Sciatic nerve (tissue), 2 donors: ENCODE measurements around the gene HEATR5A. TPM values are rescaled to one million over a fixed set of nuclear protein-coding genes. Genes with fewer than 3 reads are reported as not detected.
A peak's percentile ranks its signal among the peaks of the same experiment; 100 is the strongest.
"Not testable (repeated sequence)": the region's sequence is repeated elsewhere in the genome, so short reads cannot be mapped to it uniquely, and the experiment has no call there.

ENCODE experiments used
- ATAC-seq: fragments of 200-7000 bp; cut with Tn5 transposase; one replicate; pipeline ENCODE4 v1.9.1; 2020; ENCODE audit warnings: mild to moderate bottlenecking, moderate library complexity
- DNase-seq: peaks from one replicate; pipeline ENCODE4 v3.0.0-alpha.2; 2020; ENCODE audit warnings: low spot score
- intact Hi-C: fragments of 100-400 bp; cut with DNase I; formaldehyde crosslinking; loops from one replicate; pipeline ENCODE4 v1.14.2; 2022
- total RNA-seq: library from RNA; stranded (reverse); fragmentation: NEBNext Ultra II Directional; extraction: Animal tissue kit (Norgen Biotek cat#: 25700); gene quantifications from one replicate; pipeline ENCODE4 v1.2.1, GENCODE V29; 2021
- donor health status: DM: no; HTN: no; CAD: no.
- donor health status: DM: no; HTN: no; CAD: no.

Gene HEATR5A
- total RNA-seq, 1 donor from 2014 or later: 65.1 TPM

DNA sequence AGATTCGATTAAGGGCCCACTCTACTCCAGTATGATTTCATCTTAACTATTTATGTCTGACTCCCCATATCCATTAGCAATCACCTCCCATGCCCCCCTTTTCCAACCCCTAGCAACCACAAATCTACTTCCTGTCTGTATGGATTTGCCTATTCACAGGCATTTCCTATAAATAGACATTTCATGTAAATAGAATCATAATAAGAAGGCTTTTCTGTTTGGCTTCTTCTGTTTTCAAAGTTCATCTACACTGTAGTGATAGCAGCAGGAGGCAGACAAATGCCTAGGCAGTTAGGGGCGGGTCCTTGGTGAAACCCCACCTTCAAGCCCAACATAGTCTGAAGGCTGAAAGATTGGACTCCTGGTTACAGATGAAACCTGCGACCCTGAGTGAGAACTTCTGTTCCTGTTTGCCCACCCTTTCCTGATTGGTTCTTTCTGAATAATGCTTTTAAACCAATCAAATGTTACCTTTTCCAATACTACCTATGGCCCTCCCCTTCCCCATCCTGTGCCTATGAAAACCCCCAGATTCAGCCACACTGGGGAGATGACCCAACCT lies 150.6 kb downstream of the HEATR5A start:
- ATAC-seq (no peak), DNase-seq (no peak)
- intact Hi-C loops: no loop called here

- ATAC-seq (no peak), DNase-seq (no peak)
- intact Hi-C loops: no loop called here
Observed at GRCh38 chr14:31268216-31268615, 152.1 kb downstream of the HEATR5A start.

- ATAC-seq (no peak), DNase-seq (no peak)
- intact Hi-C loops: no loop called here
Observed at GRCh38 chr14:31266437-31267331, 153.7 kb downstream of the HEATR5A start.

- ATAC-seq (no peak), DNase-seq (no peak)
- intact Hi-C loops: no loop called here
Observed at GRCh38 chr14:31265701-31266398, 154.5 kb downstream of the HEATR5A start.

DNA sequence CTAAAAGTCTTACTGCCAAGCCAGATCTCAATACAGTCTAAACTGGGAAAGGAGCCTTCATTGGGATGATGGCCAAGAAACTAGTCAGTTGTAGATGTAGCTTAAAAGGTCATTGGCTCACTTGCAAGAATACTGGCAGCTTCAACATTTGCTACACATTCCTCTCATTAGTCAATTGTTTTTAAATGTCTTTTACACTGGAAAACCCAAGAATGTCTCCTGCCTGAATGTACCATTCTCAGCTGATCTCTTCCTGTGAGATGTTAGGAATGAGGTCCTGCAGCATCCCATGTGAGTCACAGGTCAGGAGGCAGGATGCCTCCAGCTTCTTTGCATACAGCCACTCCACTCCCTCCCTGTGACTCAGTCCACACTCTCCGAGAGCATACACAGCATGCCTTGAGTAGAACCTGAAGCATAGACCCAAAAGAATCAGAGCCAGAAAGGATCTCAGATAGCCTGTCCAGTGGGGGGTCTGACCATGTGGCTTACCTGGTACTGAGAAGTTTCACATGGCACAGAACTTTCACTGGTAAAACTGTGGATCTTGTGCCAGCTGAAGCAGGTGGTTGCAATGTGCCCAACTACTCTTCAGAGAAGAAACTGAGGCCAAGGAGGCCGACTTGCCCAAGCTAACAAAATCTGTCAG lies 156.7 kb downstream of the HEATR5A start:
- DNase-seq: no peak
- intact Hi-C loops: no loop called here
- ATAC-seq: peak; percentile 81

DNA sequence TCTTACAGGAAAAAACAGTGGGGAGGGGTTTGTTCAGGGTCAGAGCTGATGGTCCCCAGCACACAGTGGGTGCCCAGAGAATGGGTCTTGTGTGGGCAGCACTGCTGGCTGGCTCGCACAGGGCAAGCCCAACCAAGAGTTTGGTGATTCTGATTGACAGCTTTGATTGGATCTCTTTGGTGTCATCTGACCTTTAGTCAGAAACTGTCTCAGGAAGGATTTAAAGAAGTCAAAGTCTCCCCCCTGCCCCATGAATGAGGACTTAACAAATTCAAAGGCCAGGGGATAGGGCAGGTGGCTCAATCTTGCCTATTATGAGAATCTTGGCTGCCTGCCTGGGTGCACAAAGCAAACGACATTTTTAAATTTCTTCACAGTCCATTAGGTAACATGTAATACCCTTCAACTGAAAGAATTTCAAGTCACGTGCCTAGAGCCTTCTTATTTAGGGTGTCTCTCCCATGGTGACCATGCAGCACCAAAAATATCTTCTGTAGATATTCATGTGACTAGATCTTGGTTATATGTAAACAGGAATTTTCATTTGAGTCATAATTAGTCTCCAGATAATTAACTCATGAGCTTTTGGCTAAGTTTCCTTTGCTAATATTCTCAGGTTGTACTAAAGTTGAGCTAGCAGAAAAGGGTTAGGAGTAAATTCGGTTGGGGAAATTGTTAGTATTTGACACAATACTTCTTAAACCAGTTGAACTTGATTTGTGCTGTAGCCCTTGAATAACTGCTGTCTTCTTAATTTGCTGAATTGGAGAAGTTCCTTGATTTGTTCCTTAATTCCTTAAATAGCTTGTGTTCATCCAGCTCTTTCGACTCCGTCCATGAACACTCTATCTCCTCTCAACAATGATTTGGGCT lies 158.3 kb downstream of the HEATR5A start:
- DNase-seq (no peak), ATAC-seq (peak; percentile 58)
- intact Hi-C loops: no loop called here

GRCh38 chr14:31261523-31261858 lies 158.9 kb downstream of the HEATR5A start:
- intact Hi-C loops: no loop called here
- ATAC-seq: no peak
- no peak for DNase-seq

DNA sequence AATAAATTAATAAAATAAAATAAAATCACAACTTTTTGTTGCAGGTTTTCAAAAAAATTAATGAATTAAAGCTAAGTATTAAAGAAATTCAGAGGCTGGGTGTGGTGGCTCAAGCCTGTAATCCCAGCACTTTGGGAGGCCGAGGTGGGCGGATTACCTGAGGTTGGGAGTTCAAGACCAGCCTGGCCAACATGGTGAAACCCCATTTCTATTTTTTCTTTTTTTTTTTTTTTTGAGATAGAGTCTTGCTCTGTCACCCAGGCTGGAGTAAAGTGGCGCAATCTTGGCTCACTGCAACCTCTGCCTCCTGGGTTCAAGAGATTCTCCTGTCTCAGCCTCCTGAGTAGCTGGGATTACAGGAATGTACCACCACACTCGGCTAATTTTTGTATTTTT lies 161.3 kb downstream of the HEATR5A start:
- ATAC-seq, DNase-seq, intact Hi-C loops: not testable (repeated sequence)

DNA sequence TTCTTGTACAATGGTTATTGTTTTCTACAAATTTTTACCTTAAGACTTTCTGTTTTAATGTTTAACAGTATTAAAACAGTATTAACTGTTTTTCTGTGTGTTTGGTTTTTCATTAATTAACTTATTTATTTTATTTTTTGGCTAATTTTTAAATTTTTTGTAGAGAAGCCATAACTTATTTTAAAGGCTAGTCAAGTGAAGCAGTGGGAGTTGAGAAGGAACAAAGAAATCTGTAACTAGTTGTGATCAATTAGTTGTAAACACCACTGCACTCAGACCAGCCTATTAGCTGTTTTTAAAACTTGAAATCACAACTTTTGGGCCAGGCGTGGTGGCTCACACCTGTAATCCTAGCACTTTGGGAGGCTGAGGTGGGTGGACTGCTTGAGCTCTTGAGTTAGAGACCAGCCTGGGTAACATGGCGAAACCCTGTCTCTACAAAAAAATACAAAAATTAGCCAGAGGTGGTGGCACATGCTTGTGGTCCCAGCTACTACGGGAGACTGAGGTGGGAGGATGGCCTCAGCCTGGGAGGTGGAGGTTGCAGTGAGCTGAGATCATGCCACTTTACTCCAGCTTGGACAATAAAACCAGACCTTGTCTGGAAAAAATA lies 161.8 kb downstream of the HEATR5A start:
- no peak for DNase-seq
- intact Hi-C loops: no loop called here
- ATAC-seq: no peak

- ATAC-seq, intact Hi-C loops, DNase-seq: not testable (repeated sequence)
Observed at GRCh38 chr14:31257554-31258426, 162.6 kb downstream of the HEATR5A start.

DNA sequence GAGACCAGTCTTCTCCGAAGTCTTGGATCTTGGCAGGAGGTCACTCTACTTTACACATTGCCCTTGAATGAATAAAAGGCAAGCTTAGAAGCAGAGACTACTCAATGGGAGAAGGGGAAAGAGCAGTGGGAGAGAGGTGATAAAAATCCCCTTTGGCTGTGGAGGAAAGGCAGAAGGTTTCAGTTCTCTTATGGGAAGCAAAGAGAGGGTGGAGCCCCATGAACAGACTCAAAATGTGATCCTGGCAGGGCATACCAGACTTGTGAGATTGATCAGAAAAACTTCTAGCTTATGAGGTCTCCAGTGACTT lies 163.2 kb downstream of the HEATR5A start:
- intact Hi-C loops: no loop called here
- no peak for ATAC-seq
- DNase-seq: no peak

- DNase-seq (no peak), ATAC-seq (no peak)
- intact Hi-C loops: no loop called here
Observed at GRCh38 chr14:31256534-31257243, 163.7 kb downstream of the HEATR5A start.

DNA sequence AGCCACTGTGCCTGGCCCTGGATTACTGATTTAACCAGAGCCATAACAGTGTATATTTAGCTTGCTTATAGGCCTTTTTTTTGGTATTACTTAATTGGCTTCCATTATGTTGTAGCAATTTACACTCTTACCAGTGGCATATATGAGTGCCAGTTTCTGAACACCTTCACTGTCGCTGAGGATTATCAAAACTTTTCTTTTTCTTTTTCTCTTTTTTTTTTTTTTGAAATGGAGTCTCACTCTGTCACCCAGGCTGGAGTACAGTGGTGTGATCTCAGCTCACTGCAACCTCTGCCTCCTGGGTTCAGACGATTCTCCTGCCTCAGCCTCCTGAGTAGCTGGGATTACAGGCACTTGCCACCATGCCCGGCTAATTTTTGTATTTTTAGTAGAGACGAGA lies 164.4 kb downstream of the HEATR5A start:
- ATAC-seq, intact Hi-C loops: not testable (repeated sequence)

GRCh38 chr14:31255286-31255685 lies 165.1 kb downstream of the HEATR5A start:
- no peak for DNase-seq
- intact Hi-C loops: no loop called here
- no peak for ATAC-seq

More for the DNA sequence above, 164.4 kb downstream of the HEATR5A start:
- DNase-seq: not testable (repeated sequence)

DNA sequence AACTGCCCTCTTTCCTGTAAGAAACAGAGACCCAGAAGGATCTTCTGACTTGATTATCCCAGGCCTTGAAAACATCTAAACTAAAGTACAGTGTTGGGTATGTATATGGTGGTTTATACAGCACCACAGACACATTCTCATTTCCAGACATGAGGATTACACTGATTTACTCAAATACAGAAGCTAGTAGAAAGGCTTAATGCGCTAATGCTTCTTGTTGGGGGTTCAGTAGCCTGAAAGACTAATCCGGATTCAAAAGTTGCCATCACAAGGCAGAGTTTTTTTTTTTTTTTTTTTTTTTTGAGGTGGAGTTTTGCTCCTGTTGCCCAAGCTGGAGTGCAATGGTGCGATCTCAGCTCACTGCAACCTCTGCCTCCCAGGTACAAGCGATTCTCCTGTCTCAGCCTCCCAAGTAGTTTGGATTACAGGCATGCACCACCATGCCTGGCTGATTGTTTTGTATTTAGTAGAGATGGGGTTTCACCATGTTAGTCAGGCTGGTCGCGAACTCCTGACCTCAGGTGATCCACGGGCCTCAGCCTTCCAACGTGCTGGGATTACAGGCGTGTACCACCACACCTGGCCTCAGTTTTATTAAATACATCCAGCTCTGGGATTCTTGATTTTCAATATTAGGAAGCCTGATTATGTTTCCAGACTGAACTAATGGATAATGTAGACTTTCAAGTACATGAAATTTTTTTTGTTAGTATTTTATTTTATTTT lies 166.4 kb downstream of the HEATR5A start:
- no peak for ATAC-seq
- DNase-seq: no peak
- intact Hi-C loops: no loop called here

DNA sequence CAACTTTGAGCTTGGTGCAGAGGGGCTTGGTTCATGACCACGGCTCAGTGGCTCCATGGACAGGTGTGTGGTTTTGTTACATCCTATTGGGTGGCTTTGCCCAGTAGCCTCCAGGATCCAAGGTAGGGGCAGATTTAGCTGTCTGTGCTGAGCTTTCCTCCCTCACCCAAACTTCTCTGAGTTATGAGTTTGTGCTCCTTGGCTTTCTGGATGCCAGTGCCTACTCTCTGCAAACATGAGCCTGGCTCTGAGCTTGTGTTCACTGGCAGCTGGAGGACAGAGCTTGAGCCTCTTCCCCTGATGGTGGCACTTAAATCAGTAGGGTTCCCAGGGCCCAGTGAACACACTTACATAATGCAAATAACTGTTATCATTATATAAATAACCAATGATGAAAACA lies 167.5 kb downstream of the HEATR5A start:
- DNase-seq: no peak
- intact Hi-C loops: no loop called here
- ATAC-seq: no peak
